ENCODE measurements around the gene MKNK2. TPM values are rescaled to one million over a fixed set of nuclear protein-coding genes. Genes with fewer than 3 reads are reported as not detected.

MKNK2 gene
- total and polyA plus RNA-seq, 2 of the 13 experiments (the other 11 are each of a cell fraction or from before 2014, with no cell fraction given) = 44.9 to 112 TPM

DNA sequence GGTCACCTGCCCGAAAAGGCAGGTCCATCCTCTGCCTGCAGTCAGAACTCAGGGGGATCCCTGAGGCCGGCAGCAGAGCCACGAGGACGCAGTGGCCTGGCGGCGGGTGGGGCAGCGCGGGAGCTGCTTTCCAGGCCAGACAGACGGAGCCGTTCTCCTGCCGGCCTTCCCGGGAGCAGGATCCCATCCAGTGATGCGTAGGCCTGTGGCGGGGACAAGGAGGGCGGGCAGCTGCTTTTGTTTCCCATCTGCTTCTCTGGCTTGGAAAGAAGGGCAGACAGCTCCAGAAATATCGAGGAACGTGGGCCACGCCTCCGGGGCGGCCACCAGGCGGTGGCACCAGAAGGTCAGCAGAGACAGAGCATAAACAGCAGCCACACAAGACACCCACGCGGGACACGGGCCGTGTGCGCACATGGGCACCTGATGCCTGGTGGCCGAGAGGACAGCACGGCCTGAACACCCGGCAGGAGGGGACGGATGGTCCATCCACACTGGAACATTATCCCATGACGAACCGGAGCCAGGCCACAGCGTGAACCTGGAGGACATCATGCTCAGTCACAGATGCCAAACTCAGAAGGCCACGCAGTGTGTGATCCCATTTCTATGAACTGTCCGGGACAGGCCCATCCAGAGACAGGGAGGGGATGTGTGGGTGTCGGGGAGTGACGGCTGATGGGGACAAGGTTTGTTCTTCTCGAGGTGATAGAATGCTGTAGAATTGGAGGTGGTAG lies 13.9 kb upstream of the MKNK2 start (continued):
- TF ChIP-seq, protein P1, sequence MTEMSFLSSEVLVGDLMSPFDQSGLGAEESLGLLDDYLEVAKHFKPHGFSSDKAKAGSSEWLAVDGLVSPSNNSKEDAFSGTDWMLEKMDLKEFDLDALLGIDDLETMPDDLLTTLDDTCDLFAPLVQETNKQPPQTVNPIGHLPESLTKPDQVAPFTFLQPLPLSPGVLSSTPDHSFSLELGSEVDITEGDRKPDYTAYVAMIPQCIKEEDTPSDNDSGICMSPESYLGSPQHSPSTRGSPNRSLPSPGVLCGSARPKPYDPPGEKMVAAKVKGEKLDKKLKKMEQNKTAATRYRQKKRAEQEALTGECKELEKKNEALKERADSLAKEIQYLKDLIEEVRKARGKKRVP (CRISPR knock-in tag; IDR thresholded peaks at IDR 0.05) = no peak
- TF ChIP-seq, protein P2, sequence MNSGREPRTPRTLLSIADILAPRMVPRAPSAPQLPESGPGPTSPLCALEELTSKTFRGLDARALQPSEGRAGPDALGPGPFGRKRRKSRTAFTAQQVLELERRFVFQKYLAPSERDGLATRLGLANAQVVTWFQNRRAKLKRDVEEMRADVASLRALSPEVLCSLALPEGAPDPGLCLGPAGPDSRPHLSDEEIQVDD (CRISPR knock-in tag; IDR thresholded peaks at IDR 0.05; ENCODE audit: borderline replicate concordance) = no peak
- TF ChIP-seq, protein P3, sequence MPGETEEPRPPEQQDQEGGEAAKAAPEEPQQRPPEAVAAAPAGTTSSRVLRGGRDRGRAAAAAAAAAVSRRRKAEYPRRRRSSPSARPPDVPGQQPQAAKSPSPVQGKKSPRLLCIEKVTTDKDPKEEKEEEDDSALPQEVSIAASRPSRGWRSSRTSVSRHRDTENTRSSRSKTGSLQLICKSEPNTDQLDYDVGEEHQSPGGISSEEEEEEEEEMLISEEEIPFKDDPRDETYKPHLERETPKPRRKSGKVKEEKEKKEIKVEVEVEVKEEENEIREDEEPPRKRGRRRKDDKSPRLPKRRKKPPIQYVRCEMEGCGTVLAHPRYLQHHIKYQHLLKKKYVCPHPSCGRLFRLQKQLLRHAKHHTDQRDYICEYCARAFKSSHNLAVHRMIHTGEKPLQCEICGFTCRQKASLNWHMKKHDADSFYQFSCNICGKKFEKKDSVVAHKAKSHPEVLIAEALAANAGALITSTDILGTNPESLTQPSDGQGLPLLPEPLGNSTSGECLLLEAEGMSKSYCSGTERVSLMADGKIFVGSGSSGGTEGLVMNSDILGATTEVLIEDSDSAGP (CRISPR knock-in tag; IDR thresholded peaks at IDR 0.05; ENCODE audit: borderline replicate concordance) = peak; percentile 85
- TF ChIP-seq, protein P4, sequence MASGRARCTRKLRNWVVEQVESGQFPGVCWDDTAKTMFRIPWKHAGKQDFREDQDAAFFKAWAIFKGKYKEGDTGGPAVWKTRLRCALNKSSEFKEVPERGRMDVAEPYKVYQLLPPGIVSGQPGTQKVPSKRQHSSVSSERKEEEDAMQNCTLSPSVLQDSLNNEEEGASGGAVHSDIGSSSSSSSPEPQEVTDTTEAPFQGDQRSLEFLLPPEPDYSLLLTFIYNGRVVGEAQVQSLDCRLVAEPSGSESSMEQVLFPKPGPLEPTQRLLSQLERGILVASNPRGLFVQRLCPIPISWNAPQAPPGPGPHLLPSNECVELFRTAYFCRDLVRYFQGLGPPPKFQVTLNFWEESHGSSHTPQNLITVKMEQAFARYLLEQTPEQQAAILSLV (CRISPR knock-in tag; IDR thresholded peaks at IDR 0.05; ENCODE audit: borderline replicate concordance) = no peak
- TF ChIP-seq, protein P5, sequence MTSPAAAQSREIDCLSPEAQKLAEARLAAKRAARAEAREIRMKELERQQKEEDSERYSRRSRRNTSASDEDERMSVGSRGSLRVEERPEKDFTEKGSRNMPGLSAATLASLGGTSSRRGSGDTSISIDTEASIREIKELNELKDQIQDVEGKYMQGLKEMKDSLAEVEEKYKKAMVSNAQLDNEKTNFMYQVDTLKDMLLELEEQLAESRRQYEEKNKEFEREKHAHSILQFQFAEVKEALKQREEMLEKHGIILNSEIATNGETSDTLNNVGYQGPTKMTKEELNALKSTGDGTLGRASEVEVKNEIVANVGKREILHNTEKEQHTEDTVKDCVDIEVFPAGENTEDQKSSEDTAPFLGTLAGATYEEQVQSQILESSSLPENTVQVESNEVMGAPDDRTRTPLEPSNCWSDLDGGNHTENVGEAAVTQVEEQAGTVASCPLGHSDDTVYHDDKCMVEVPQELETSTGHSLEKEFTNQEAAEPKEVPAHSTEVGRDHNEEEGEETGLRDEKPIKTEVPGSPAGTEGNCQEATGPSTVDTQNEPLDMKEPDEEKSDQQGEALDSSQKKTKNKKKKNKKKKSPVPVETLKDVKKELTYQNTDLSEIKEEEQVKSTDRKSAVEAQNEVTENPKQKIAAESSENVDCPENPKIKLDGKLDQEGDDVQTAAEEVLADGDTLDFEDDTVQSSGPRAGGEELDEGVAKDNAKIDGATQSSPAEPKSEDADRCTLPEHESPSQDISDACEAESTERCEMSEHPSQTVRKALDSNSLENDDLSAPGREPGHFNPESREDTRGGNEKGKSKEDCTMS (CRISPR knock-in tag; conservative IDR thresholded peaks at IDR 0.05) = no peak
- TF ChIP-seq SNAPC2 (CRISPR knock-in tag; IDR thresholded peaks at IDR 0.05) = no peak
- no peak for TF ChIP-seq ZC3H4 (CRISPR knock-in tag; IDR thresholded peaks at IDR 0.05; ENCODE audit: borderline replicate concordance)
- TF ChIP-seq ZNF350 (CRISPR knock-in tag; IDR thresholded peaks at IDR 0.05; ENCODE audit: borderline replicate concordance, low read depth) = no peak; the same call in 1 of the 2 replicates
- TF ChIP-seq SMC3 (IDR thresholded peaks at IDR 0.05; ENCODE audit: low read length) = no peak
- no peak for TF ChIP-seq NFYC (CRISPR knock-in tag; IDR thresholded peaks at IDR 0.05)
- TF ChIP-seq, protein P6, sequence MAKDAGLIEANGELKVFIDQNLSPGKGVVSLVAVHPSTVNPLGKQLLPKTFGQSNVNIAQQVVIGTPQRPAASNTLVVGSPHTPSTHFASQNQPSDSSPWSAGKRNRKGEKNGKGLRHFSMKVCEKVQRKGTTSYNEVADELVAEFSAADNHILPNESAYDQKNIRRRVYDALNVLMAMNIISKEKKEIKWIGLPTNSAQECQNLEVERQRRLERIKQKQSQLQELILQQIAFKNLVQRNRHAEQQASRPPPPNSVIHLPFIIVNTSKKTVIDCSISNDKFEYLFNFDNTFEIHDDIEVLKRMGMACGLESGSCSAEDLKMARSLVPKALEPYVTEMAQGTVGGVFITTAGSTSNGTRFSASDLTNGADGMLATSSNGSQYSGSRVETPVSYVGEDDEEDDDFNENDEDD (CRISPR knock-in tag; IDR thresholded peaks at IDR 0.05; ENCODE audit: borderline replicate concordance) = no peak; the same call in 1 of the 2 replicates
- TF ChIP-seq, protein P7, sequence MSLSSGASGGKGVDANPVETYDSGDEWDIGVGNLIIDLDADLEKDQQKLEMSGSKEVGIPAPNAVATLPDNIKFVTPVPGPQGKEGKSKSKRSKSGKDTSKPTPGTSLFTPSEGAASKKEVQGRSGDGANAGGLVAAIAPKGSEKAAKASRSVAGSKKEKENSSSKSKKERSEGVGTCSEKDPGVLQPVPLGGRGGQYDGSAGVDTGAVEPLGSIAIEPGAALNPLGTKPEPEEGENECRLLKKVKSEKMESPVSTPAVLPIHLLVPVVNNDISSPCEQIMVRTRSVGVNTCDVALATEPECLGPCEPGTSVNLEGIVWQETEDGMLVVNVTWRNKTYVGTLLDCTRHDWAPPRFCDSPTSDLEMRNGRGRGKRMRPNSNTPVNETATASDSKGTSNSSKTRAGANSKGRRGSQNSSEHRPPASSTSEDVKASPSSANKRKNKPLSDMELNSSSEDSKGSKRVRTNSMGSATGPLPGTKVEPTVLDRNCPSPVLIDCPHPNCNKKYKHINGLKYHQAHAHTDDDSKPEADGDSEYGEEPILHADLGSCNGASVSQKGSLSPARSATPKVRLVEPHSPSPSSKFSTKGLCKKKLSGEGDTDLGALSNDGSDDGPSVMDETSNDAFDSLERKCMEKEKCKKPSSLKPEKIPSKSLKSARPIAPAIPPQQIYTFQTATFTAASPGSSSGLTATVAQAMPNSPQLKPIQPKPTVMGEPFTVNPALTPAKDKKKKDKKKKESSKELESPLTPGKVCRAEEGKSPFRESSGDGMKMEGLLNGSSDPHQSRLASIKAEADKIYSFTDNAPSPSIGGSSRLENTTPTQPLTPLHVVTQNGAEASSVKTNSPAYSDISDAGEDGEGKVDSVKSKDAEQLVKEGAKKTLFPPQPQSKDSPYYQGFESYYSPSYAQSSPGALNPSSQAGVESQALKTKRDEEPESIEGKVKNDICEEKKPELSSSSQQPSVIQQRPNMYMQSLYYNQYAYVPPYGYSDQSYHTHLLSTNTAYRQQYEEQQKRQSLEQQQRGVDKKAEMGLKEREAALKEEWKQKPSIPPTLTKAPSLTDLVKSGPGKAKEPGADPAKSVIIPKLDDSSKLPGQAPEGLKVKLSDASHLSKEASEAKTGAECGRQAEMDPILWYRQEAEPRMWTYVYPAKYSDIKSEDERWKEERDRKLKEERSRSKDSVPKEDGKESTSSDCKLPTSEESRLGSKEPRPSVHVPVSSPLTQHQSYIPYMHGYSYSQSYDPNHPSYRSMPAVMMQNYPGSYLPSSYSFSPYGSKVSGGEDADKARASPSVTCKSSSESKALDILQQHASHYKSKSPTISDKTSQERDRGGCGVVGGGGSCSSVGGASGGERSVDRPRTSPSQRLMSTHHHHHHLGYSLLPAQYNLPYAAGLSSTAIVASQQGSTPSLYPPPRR (CRISPR knock-in tag; IDR thresholded peaks at IDR 0.05; ENCODE audit: borderline replicate concordance) = no peak; the same call in 1 of the 2 replicates

Measured in HepG2 (cell line).